Transverse colon (tissue), 4 donors: Measurements from ENCODE around the gene NR1D2.

Source experiments
- POLR2AphosphoS5 ChIP-seq, 3 donors: sonication (generic); formaldehyde crosslinking; IDR thresholded peaks; one replicate each; pipeline ENCODE4 v1.6.1; 2016; ENCODE audit warnings: antibody characterized with exemption in 3 of 3
- TF ChIP-seq, protein P1 (sequence below), 5 experiments: fragments of 200-600 bp in 3 of 5; fragments of 450-650 bp in 2 of 5; sonication (generic) in 3 of 5; IDR thresholded peaks; 1 replicate in 2 of 5; 2 replicates in 3 of 5; pipeline ENCODE4 v1.5.1; 2016 to 2017; ENCODE audit warnings: antibody characterized with exemption in 5 of 5, inconsistent platforms in 3 of 5, mild to moderate bottlenecking in 2 of 5, moderate library complexity in 1 of 5

- TF ChIP-seq, protein P1, sequence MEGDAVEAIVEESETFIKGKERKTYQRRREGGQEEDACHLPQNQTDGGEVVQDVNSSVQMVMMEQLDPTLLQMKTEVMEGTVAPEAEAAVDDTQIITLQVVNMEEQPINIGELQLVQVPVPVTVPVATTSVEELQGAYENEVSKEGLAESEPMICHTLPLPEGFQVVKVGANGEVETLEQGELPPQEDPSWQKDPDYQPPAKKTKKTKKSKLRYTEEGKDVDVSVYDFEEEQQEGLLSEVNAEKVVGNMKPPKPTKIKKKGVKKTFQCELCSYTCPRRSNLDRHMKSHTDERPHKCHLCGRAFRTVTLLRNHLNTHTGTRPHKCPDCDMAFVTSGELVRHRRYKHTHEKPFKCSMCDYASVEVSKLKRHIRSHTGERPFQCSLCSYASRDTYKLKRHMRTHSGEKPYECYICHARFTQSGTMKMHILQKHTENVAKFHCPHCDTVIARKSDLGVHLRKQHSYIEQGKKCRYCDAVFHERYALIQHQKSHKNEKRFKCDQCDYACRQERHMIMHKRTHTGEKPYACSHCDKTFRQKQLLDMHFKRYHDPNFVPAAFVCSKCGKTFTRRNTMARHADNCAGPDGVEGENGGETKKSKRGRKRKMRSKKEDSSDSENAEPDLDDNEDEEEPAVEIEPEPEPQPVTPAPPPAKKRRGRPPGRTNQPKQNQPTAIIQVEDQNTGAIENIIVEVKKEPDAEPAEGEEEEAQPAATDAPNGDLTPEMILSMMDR (IDR thresholded peaks at IDR 0.05) = no peak
- no peak for TF ChIP-seq POLR2AphosphoS5 (IDR thresholded peaks at IDR 0.05)
These were observed 7.8 kb upstream of the NR1D2 start for GRCh38 chr3:23937296-23937695.
